ENCODE data around the gene COPS9. TPM values are rescaled to one million over a fixed set of nuclear protein-coding genes. Genes with fewer than 3 reads are reported as not detected.

The COPS9 gene
- total RNA-seq, 2 experiments from 2014 or later, result 84.5 to 91.3 TPM

- intact Hi-C loops (cut with micrococcal nuclease), result no loop called here
- no peak overlapping the region for H3K27ac Mint-ChIP-seq
- CTCF ChIA-PET, result no interaction called here
- H3K4me1 Mint-ChIP-seq (ENCODE audit: low read depth), result no peaks in the 10 kb centered on the region
- no peak for DNase-seq
- no peak overlapping the region for H3K4me3 Mint-ChIP-seq
- H3K36me3 Mint-ChIP-seq (ENCODE audit: low read depth), result no peaks in the 10 kb centered on the region
- peaks cover 11% of the 10 kb centered on the region for H3K27me3 Mint-ChIP-seq (ENCODE audit: low read depth)
- peaks cover 3% of the 10 kb centered on the region for H3K9me3 Mint-ChIP-seq
These were observed 27.0 kb upstream of the COPS9 start for GRCh38 chr2:240162939-240163714.

DNA sequence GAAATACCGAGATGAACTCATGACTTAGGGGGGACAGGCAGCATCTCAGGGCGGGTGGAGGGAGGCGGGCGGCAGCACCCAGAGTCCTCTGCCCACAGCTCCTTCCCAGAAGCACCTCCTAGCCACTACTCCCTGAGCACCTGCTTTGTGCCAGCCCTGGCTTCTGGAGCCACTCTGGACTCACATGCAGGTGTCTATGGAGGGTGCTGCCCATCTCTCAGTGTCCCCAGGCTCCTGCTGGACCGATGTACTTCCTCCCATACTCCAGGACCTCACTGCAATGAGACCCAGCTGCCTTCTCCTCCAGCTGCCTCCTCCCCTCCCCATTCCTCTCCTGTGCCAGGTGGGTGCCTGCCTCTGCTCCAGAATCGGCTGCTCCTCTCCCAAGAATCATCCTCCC lies 26.4 kb upstream of the COPS9 start:
- CTCF ChIA-PET, result no interaction called here
- peaks cover 9% of the 10 kb centered on the region for H3K27me3 Mint-ChIP-seq (ENCODE audit: low read depth)
- intact Hi-C loops (cut with micrococcal nuclease), result no loop called here
- H3K9me3 Mint-ChIP-seq, result peaks cover 3% of the 10 kb centered on the region
- DNase-seq, result no peak
- H3K4me1 Mint-ChIP-seq (ENCODE audit: low read depth), result no peaks in the 10 kb centered on the region
- no peak overlapping the region for H3K27ac Mint-ChIP-seq
- H3K36me3 Mint-ChIP-seq (ENCODE audit: low read depth), result no peaks in the 10 kb centered on the region
- no peak overlapping the region for H3K4me3 Mint-ChIP-seq

DNA sequence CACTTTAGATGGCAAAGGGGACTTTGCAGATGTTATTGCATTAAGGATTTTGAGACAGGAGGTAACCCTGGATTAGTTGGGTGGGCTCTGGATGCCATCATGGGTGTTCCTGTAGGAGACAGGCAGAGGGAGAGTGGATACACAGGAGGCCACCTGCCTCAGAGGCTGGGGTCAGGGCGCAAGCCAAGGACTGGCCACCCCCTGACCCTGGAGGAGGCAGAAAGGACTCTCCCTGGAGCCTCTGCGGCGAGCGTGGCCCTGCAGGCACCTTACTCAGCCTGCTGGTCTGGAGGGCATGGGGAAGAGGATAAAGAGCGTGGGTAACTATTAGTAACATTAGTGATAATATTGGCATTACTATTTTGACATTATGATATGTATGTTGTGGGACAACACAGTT lies 25.9 kb upstream of the COPS9 start:
- DNase-seq, result no peak
- Mint-ChIP-seq H3K4me3 (no peak overlapping the region), H3K27me3 (ENCODE audit: low read depth) (peaks cover 9% of the 10 kb centered on the region), H3K27ac (no peak overlapping the region), H3K4me1 (ENCODE audit: low read depth) (no peaks in the 10 kb centered on the region), H3K9me3 (peaks cover 3% of the 10 kb centered on the region), H3K36me3 (ENCODE audit: low read depth) (no peaks in the 10 kb centered on the region)
- intact Hi-C loops (cut with micrococcal nuclease), result no loop called here
- CTCF ChIA-PET, result no interaction called here

DNA sequence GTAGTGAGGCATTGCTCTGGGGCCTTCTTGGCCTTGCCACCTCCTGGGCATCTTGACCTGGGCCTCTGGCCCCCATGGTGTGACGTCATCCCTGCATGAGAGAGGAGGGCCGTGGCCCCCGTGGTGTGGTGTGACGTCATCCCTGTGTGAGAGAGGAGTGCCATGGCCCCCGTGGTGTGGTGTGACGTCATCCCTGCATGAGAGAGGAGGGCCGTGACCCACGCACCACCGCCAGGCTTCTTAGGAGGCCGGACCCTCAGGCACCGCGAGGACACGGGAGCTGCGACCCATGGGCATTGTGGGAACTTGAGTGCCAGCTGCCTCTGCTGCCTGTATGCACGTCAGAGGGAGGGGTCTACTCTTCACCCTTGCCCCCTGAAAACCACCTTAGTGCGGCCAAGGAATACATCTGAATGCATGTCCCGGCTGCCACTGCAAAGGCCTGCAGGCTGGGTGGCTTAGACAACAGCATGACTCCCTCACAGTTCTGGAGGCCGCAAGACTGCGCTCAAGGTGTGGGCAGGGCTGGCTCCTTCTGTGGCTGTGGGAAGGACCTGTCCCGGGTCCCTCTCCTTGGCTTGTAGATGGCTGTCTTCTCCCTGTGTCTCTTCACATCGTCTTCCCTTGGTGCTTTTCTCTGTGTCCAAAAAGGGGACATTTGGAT lies 25.1 kb upstream of the COPS9 start:
- CTCF ChIA-PET, result no interaction called here
- intact Hi-C loops (cut with micrococcal nuclease), result no loop called here

GRCh38 chr2:240160291-240161086 lies 24.4 kb upstream of the COPS9 start:
- no peaks in the 10 kb centered on the region for H3K36me3 Mint-ChIP-seq (ENCODE audit: low read depth)
- CTCF ChIA-PET, result no interaction called here
- H3K4me3 Mint-ChIP-seq, result no peak overlapping the region
- H3K9me3 Mint-ChIP-seq, result peaks cover 3% of the 10 kb centered on the region
- H3K27ac Mint-ChIP-seq, result no peak overlapping the region
- H3K4me1 Mint-ChIP-seq (ENCODE audit: low read depth), result no peaks in the 10 kb centered on the region
- DNase-seq, result no peak
- intact Hi-C loops (cut with micrococcal nuclease), result no loop called here
- H3K27me3 Mint-ChIP-seq (ENCODE audit: low read depth), result peaks cover 6% of the 10 kb centered on the region

More for the DNA sequence above, 25.1 kb upstream of the COPS9 start:
- Mint-ChIP-seq H3K4me1 (ENCODE audit: low read depth) (no peaks in the 10 kb centered on the region), H3K36me3 (ENCODE audit: low read depth) (no peaks in the 10 kb centered on the region), H3K27ac (no peak overlapping the region), H3K27me3 (ENCODE audit: low read depth) (peaks cover 6% of the 10 kb centered on the region), H3K9me3 (peaks cover 3% of the 10 kb centered on the region), H3K4me3 (no peak overlapping the region)
- DNase-seq, result no peak

DNA sequence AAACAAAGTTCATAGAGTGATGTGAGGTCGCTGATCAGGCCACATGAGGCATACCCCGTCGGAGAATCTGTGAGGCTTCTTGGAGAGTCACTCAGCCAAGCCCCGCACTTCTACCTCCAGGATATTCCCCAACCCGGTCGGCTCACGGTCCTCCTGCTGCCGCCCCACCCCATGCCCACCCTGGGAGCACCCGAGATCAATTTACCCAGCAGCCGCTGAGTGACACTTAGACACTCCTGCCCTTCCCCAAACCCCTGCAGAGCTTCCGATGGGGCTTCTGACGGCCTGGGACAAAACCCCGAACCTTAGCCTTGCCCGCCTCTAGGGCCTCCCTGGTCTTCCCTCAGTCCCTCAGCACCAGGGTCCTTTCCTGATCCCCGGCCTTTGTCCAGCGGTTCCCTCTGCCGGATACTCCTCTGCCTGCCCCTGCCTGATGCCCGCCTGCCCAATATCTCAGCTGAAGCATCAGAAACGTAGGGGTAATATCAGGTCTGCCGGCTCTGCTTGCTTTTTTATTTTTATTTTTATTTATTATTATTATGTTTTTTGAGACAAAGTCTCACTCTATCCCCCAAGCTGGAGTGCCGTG lies 23.2 kb upstream of the COPS9 start:
- CTCF ChIA-PET, result no interaction called here
- Mint-ChIP-seq H3K4me1 (ENCODE audit: low read depth) (no peaks in the 10 kb centered on the region), H3K9me3 (peaks cover 3% of the 10 kb centered on the region), H3K36me3 (ENCODE audit: low read depth) (no peaks in the 10 kb centered on the region), H3K27ac (no peak overlapping the region), H3K4me3 (no peak overlapping the region), H3K27me3 (ENCODE audit: low read depth) (peaks cover 6% of the 10 kb centered on the region)
- DNase-seq, result no peak
- intact Hi-C loops (cut with micrococcal nuclease), result no loop called here

- H3K9me3 Mint-ChIP-seq, result peaks cover 2% of the 10 kb centered on the region
- intact Hi-C loops (cut with micrococcal nuclease), result no loop called here
- H3K36me3 Mint-ChIP-seq (ENCODE audit: low read depth), result no peaks in the 10 kb centered on the region
- H3K4me3 Mint-ChIP-seq, result no peak overlapping the region
- DNase-seq, result no peak
- H3K4me1 Mint-ChIP-seq (ENCODE audit: low read depth), result no peaks in the 10 kb centered on the region
- H3K27ac Mint-ChIP-seq, result no peak overlapping the region
- H3K27me3 Mint-ChIP-seq (ENCODE audit: low read depth), result peaks cover 2% of the 10 kb centered on the region
- CTCF ChIA-PET, result interaction anchor here (1.0 kb wide), 1 partner anchor 96 kb away, joined by 4 read pairs; no protein-coding TSS in a partner anchor
These were observed 21.0 kb upstream of the COPS9 start for GRCh38 chr2:240157147-240157470.

- H3K4me3 Mint-ChIP-seq, result no peak overlapping the region
- peaks cover 2% of the 10 kb centered on the region for H3K9me3 Mint-ChIP-seq
- CTCF ChIA-PET, result interaction anchor here (1.0 kb wide), 1 partner anchor 95 kb away, joined by 4 read pairs; no protein-coding TSS in a partner anchor
- H3K27ac Mint-ChIP-seq, result no peak overlapping the region
- H3K36me3 Mint-ChIP-seq (ENCODE audit: low read depth), result no peaks in the 10 kb centered on the region
- H3K4me1 Mint-ChIP-seq (ENCODE audit: low read depth), result no peaks in the 10 kb centered on the region
- DNase-seq, result no peak
- H3K27me3 Mint-ChIP-seq (ENCODE audit: low read depth), result peaks cover 4% of the 10 kb centered on the region
- intact Hi-C loops (cut with micrococcal nuclease), result no loop called here
These were observed 20.5 kb upstream of the COPS9 start for GRCh38 chr2:240156435-240157146.

DNA sequence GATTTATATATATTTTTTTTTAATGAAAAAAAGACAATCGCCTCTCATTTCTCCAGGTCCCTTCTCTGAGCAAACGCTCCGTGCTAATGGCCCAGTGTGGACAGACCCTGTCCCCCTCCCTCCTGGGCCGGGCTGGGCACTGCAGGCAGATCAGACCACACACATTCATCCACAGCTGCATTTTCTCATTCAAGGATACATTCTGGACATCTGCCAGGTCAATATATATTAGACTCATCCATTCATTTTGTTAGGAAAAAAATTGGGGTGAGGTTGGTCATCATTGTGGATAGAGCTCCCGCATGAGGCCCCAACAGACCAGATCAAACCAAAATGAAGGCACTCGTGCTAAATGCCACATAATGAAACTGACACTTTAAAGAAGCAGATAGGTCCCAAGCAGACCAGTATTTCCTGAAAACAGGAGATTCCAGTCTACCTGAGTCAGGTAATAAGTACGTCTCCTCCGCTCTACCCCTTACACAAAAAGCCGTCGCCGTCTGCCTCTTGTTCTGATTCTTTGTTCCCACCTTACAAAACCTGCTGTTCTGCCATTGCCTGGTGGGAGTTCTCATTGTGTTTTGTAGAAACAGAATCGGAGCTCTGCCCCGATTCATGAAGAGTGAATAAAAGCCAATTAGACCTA lies 19.8 kb upstream of the COPS9 start:
- H3K36me3 Mint-ChIP-seq (ENCODE audit: low read depth), result no peaks in the 10 kb centered on the region
- intact Hi-C loops (cut with micrococcal nuclease), result no loop called here
- peaks cover 8% of the 10 kb centered on the region for H3K27me3 Mint-ChIP-seq (ENCODE audit: low read depth)
- H3K4me1 Mint-ChIP-seq (ENCODE audit: low read depth), result no peaks in the 10 kb centered on the region
- no peak overlapping the region for H3K27ac Mint-ChIP-seq
- CTCF ChIA-PET, result no interaction called here
- H3K4me3 Mint-ChIP-seq, result no peak overlapping the region
- no peak for DNase-seq
- H3K9me3 Mint-ChIP-seq, result peaks cover 2% of the 10 kb centered on the region

DNA sequence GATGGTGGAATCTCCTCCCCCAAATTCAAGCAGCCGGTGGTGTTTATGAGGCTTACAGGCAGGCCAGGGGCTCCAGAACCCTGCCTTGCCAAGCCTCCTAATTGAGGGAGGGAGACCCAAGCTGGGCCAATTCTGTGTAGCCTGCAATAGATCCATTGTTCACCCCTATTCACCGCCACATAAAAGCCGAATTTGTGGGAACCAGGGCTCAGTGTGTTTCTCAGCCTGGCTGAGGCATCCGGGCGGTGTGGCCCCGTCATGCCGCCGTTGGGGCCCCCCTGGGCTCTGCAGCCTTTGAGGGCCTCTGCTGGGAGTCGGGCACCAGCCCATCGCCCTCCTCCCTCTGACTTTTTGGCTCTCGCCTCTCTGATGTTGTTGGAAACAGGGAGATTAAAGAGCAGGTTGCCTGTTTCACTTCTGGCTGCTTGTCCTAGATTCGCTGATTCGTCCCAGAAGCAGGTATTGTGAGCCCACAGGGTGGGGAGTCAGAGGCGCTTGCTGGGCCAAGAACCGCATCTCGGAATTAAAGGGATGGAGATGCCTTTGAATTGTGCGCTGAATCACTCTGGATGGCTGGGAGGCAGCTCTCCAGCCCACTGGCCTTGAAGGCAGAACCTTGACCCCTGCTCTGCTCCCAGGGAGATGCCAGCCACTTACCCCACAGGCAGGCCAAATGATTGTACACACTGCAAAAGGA lies 19.1 kb upstream of the COPS9 start:
- DNase-seq, result no peak
- H3K27ac Mint-ChIP-seq, result no peak overlapping the region
- H3K9me3 Mint-ChIP-seq, result peaks cover 2% of the 10 kb centered on the region
- no peak overlapping the region for H3K4me3 Mint-ChIP-seq
- CTCF ChIA-PET, result no interaction called here
- no peaks in the 10 kb centered on the region for H3K4me1 Mint-ChIP-seq (ENCODE audit: low read depth)
- peaks cover 8% of the 10 kb centered on the region for H3K27me3 Mint-ChIP-seq (ENCODE audit: low read depth)
- intact Hi-C loops (cut with micrococcal nuclease), result no loop called here
- H3K36me3 Mint-ChIP-seq (ENCODE audit: low read depth), result no peaks in the 10 kb centered on the region

GRCh38 chr2:240154606-240155005 lies 18.5 kb upstream of the COPS9 start:
- no peaks in the 10 kb centered on the region for H3K36me3 Mint-ChIP-seq (ENCODE audit: low read depth)
- H3K27ac Mint-ChIP-seq, result no peak overlapping the region
- peaks cover 2% of the 10 kb centered on the region for H3K9me3 Mint-ChIP-seq
- H3K27me3 Mint-ChIP-seq (ENCODE audit: low read depth), result peaks cover 10% of the 10 kb centered on the region
- DNase-seq, result no peak
- CTCF ChIA-PET, result no interaction called here
- H3K4me3 Mint-ChIP-seq, result no peak overlapping the region
- no peaks in the 10 kb centered on the region for H3K4me1 Mint-ChIP-seq (ENCODE audit: low read depth)
- intact Hi-C loops (cut with micrococcal nuclease), result no loop called here

Data from activated naive CD4-positive, alpha-beta T cell treated with anti-CD3 and anti-CD28 coated beads for 36 hours (primary cell).